Muscle layer of colon (tissue), 2 donors: Measurements from ENCODE around the gene BCAM.
"Not testable (repeated sequence)": the region's sequence is repeated elsewhere in the genome, so short reads cannot be mapped to it uniquely, and the experiment has no call there.

Source experiments
- H3K27ac ChIP-seq: one replicate; pipeline ENCODE4 v1.7.0; 2013; ENCODE audit warnings: low read depth, mild to moderate bottlenecking, low read length, moderate library complexity
- H3K27me3 ChIP-seq, 2 donors: one replicate each; pipeline ENCODE4 v1.7.0; 2013; ENCODE audit warnings: low read length in 2 of 2, mild to moderate bottlenecking in 2 of 2; ENCODE audit not compliant: insufficient read depth in 2 of 2, control insufficient read depth in 1 of 2
- H3K36me3 ChIP-seq: one replicate; pipeline ENCODE4 v1.7.0; 2013; ENCODE audit warnings: mild to moderate bottlenecking, low read length; ENCODE audit not compliant: insufficient read depth
- H3K4me1 ChIP-seq: one replicate; pipeline ENCODE4 v1.7.0; 2013; ENCODE audit warnings: mild to moderate bottlenecking, low read length; ENCODE audit not compliant: insufficient read depth
- H3K4me3 ChIP-seq, 2 donors: one replicate each; pipeline ENCODE4 v1.7.0; 2013; ENCODE audit warnings: low read length in 2 of 2, low read depth in 1 of 2, mild to moderate bottlenecking in 1 of 2, moderate library complexity in 1 of 2
- H3K9ac ChIP-seq: one replicate; pipeline ENCODE4 v1.7.0; 2013; ENCODE audit warnings: low read length
- H3K9me3 ChIP-seq: one replicate; pipeline ENCODE4 v1.7.0; 2013; ENCODE audit warnings: mild to moderate bottlenecking, low read length
- donor health status: abdominal sarcoma.
- donor health status: Adenocarcinoma of cecum.

The BCAM gene, protein sequence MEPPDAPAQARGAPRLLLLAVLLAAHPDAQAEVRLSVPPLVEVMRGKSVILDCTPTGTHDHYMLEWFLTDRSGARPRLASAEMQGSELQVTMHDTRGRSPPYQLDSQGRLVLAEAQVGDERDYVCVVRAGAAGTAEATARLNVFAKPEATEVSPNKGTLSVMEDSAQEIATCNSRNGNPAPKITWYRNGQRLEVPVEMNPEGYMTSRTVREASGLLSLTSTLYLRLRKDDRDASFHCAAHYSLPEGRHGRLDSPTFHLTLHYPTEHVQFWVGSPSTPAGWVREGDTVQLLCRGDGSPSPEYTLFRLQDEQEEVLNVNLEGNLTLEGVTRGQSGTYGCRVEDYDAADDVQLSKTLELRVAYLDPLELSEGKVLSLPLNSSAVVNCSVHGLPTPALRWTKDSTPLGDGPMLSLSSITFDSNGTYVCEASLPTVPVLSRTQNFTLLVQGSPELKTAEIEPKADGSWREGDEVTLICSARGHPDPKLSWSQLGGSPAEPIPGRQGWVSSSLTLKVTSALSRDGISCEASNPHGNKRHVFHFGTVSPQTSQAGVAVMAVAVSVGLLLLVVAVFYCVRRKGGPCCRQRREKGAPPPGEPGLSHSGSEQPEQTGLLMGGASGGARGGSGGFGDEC

GRCh38 chr19:44808463-44809371 is at the start of gene BCAM:
TSS of gene BCAM (plus strand) at chr19:44809103. CDS start at chr19:44809125, 22 bp downstream.
- Histone ChIP-seq H3K27me3 (no peaks in the 10 kb centered on the region), H3K4me1 (peaks cover 12% of the 10 kb centered on the region), H3K4me3 (peak within 1 kb of the TSS; percentile 59 to 74), H3K9me3 (no peaks in the 10 kb centered on the region), H3K36me3 (peaks cover 4% of the 10 kb centered on the region), H3K27ac (peak within 1 kb of the TSS; percentile 35), H3K9ac (no peak within 1 kb of the TSS)

- H3K36me3 ChIP-seq, result peaks cover 9% of the 10 kb centered on the region
- H3K27me3 ChIP-seq, result no peaks in the 10 kb centered on the region
- H3K27ac ChIP-seq, result no peak overlapping the region
- no peak overlapping the region for H3K4me3 ChIP-seq
- no peak overlapping the region for H3K9ac ChIP-seq
- no peaks in the 10 kb centered on the region for H3K9me3 ChIP-seq
- H3K4me1 ChIP-seq, result peaks cover 7% of the 10 kb centered on the region
These were observed 46.9 kb upstream of the BCAM start for GRCh38 chr19:44762038-44762437.

DNA sequence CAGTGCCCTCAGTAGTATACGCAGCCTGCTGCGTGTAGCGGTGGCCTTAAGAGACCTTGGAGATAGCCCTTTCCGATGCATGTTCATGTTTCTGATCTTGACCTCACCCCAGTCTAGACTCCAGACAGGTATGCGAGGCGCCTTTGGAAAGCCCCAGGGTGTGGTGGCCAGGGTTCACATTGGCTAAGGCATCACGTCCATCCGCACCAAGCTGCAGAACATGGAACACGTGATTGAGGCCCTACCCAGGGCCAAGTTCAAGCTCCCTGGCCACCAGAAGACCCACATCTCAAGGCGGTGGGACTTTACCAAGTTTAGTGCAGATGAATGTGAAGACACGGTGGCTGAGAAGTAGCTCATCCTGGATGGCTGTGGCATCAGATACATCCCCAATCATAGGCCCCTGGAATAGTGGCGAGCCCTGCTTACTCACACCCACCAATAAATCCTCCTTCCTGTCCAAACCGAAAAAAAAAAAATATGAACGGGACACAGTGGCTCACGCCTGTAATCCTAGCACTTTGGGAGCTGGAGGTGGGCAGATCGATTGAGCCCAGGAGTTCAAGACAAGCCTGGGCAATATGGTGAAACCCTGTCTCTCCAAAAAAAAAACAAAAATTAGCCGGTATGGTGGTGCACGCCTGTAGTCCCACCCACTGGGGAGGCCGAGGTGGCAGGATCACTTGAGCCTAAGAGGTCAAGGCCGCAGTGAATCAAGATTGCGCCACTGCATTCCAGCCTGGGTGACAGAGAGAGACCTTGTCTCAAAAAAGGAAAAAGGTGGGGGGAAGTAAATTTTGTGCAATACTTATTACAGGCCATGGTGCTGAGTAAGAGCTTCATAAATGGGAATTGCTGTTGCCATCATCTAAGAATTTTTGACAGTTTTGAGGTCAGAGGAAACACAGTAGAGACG is 43.6 kb upstream of the BCAM start:
- Histone ChIP-seq H3K4me1 (no peaks in the 10 kb centered on the region), H3K9ac (no peak overlapping the region), H3K27ac (no peak overlapping the region), H3K4me3 (no peak overlapping the region), H3K36me3 (no peaks in the 10 kb centered on the region), H3K27me3 (no peaks in the 10 kb centered on the region), H3K9me3 (no peaks in the 10 kb centered on the region)

DNA sequence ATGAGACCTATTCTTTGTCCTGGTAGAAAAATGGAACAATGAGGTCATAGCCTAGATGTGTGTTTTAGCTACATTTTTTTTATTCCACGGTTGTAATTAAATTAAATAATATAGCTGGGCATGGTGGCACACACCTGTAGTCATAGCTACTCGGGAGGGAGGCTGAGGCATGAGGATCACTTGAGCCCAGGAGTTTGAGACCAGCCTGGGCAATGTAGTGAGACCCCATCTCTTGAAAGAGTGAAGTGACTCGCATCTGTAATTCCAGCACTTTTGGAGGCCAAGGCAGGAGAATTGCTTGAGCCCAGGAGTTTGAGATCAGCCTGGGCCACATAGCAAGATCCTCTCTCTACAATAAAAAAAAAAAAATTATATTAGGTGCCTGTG is 43.0 kb upstream of the BCAM start:
- Histone ChIP-seq H3K9ac (no peak overlapping the region), H3K4me3 (no peak overlapping the region), H3K36me3 (no peaks in the 10 kb centered on the region), H3K9me3 (no peaks in the 10 kb centered on the region), H3K4me1 (no peaks in the 10 kb centered on the region), H3K27ac (no peak overlapping the region), H3K27me3 (no peaks in the 10 kb centered on the region)

DNA sequence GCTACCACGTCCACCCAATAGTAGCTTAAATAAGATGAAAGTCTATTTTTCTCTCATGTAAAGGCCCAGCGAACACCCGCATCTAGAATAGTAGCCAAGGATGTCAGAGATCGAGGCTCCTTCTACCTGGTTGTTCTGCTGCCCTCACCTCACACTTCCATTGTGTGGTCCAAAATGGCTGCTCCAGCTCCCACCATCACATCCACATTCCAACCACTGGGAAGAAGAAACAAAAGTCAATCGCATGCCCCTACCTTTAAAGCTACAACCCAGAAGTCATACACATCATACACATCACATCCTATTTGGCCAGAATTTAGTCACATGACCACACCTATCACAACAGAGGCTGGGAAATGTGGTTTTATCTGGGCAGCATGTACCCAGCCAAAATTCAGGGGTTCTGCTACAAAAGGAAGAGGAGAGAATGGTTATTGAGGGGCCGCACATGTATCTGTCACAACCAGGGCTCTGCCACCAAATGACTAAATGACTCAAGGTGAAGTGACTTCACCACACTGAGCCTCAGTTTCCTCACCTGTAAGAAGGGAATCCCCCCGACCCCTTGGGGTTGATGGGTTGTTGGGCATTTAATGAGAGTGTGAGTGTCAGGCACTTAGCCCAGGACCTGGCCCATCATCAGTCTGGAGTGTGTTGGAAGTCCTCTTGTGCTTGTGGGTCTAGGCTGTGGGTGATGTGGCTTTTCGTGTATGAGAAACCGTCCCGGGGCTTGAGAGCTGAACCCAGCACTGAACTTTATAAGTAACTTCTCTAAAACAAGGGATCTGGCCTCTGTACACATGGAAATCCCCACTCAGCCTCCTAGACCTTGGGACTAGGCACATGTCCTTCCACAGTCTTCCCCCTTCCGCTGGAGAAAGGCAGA is 41.4 kb upstream of the BCAM start:
- Histone ChIP-seq H3K9me3 (no peaks in the 10 kb centered on the region), H3K27ac (no peak overlapping the region), H3K4me1 (no peaks in the 10 kb centered on the region)

GRCh38 chr19:44770550-44771257 is 38.2 kb upstream of the BCAM start:
- H3K9me3 ChIP-seq, result no peaks in the 10 kb centered on the region
- H3K27me3 ChIP-seq, result no peaks in the 10 kb centered on the region
- no peaks in the 10 kb centered on the region for H3K4me1 ChIP-seq
- H3K4me3 ChIP-seq, result peak overlapping the region in 1 of 2 donors; percentile 35
- no peaks in the 10 kb centered on the region for H3K36me3 ChIP-seq
- no peak overlapping the region for H3K27ac ChIP-seq
- H3K9ac ChIP-seq, result no peak overlapping the region

More for the DNA sequence above, 41.4 kb upstream of the BCAM start:
- Histone ChIP-seq H3K27me3 (no peaks in the 10 kb centered on the region), H3K4me3 (no peak overlapping the region), H3K9ac (no peak overlapping the region), H3K36me3 (no peaks in the 10 kb centered on the region)

GRCh38 chr19:44772144-44772543 is 36.8 kb upstream of the BCAM start:
- not testable (repeated sequence) for H3K9ac ChIP-seq, H3K36me3 ChIP-seq, H3K27ac ChIP-seq, H3K27me3 ChIP-seq, H3K9me3 ChIP-seq, H3K4me1 ChIP-seq, H3K4me3 ChIP-seq

DNA sequence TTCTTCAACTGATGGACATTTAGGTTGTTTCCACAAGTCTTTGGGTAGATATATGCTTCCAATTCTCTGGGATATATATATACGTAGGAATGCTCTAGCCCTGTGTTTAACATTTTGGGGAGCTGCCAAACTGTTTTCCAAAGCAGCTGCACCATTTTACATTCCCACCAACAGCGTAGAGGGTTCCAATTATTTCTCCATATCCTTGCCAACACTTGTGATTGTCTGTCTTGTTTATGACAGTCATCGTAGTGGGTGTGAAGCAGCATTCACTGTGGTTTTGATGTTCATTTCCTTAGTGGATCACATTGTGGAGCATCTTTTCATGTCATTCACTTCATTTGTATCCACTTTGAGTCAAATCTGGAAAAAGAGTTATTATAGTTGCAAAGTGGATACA is 35.9 kb upstream of the BCAM start:
- Histone ChIP-seq H3K27ac (no peak overlapping the region), H3K27me3 (peaks cover 0 to 4% of the 10 kb centered on the region in 2 donors), H3K4me3 (no peak overlapping the region), H3K9me3 (no peaks in the 10 kb centered on the region), H3K9ac (no peak overlapping the region), H3K4me1 (no peaks in the 10 kb centered on the region), H3K36me3 (no peaks in the 10 kb centered on the region)

GRCh38 chr19:44775676-44776240 is 33.1 kb upstream of the BCAM start:
- H3K4me3 ChIP-seq, result no peak overlapping the region
- no peaks in the 10 kb centered on the region for H3K9me3 ChIP-seq
- no peaks in the 10 kb centered on the region for H3K36me3 ChIP-seq
- H3K27ac ChIP-seq, result no peak overlapping the region
- peaks cover 0 to 9% of the 10 kb centered on the region in 2 donors for H3K27me3 ChIP-seq
- no peaks in the 10 kb centered on the region for H3K4me1 ChIP-seq
- H3K9ac ChIP-seq, result no peak overlapping the region
